ENCODE results near the gene KIF3A.

KIF3A gene

GRCh38 chr5:132667309-132667708, 70.0 kb downstream of the KIF3A start:
- no peak for DNase-seq
- TF ChIP-seq GATA1 (IDR thresholded peaks at IDR 0.05; ENCODE audit: low read depth, low read length) (no peak), POLR2A (IDR thresholded peaks at IDR 0.05; ENCODE audit: low read length) (no peak)

GRCh38 chr5:132666310-132667123, 70.8 kb downstream of the KIF3A start:
- peak; percentile 61 to 84 for DNase-seq
- TF ChIP-seq GATA1 (IDR thresholded peaks at IDR 0.05; ENCODE audit: low read depth, low read length): no peak
- TF ChIP-seq POLR2A (IDR thresholded peaks at IDR 0.05; ENCODE audit: low read length): no peak

- TF ChIP-seq GATA1 (IDR thresholded peaks at IDR 0.05; ENCODE audit: low read depth, low read length): no peak
- no peak for TF ChIP-seq POLR2A (IDR thresholded peaks at IDR 0.05; ENCODE audit: low read length)
- DNase-seq: peak; percentile 25 to 29
Measured at GRCh38 chr5:132665574-132666080, 71.7 kb downstream of the KIF3A start.

GRCh38 chr5:132664696-132665209, 72.6 kb downstream of the KIF3A start:
- no peak for DNase-seq
- TF ChIP-seq GATA1 (IDR thresholded peaks at IDR 0.05; ENCODE audit: low read depth, low read length) (no peak), POLR2A (IDR thresholded peaks at IDR 0.05; ENCODE audit: low read length) (no peak)

GRCh38 chr5:132663771-132664695, 73.3 kb downstream of the KIF3A start:
- peak; percentile 74 to 85 for DNase-seq

GRCh38 chr5:132662925-132663770, 74.2 kb downstream of the KIF3A start:
- TF ChIP-seq POLR2A (IDR thresholded peaks at IDR 0.05; ENCODE audit: low read length) (no peak), GATA1 (IDR thresholded peaks at IDR 0.05; ENCODE audit: low read depth, low read length) (no peak)
- peak; percentile 56 to 68 for DNase-seq

More at GRCh38 chr5:132663771-132664695, 73.3 kb downstream of the KIF3A start:
- TF ChIP-seq GATA1 (IDR thresholded peaks at IDR 0.05; ENCODE audit: low read depth, low read length) (no peak), POLR2A (IDR thresholded peaks at IDR 0.05; ENCODE audit: low read length) (no peak)

GRCh38 chr5:132662004-132662401, 75.3 kb downstream of the KIF3A start:
- DNase-seq: no peak

GRCh38 chr5:132661231-132662003, 75.9 kb downstream of the KIF3A start:
- TF ChIP-seq GATA1 (IDR thresholded peaks at IDR 0.05; ENCODE audit: low read depth, low read length) (no peak), POLR2A (IDR thresholded peaks at IDR 0.05; ENCODE audit: low read length) (no peak)
- DNase-seq: peak; percentile 54 to 55

More at GRCh38 chr5:132662004-132662401, 75.3 kb downstream of the KIF3A start:
- TF ChIP-seq POLR2A (IDR thresholded peaks at IDR 0.05; ENCODE audit: low read length) (no peak), GATA1 (IDR thresholded peaks at IDR 0.05; ENCODE audit: low read depth, low read length) (no peak)

GRCh38 chr5:132659598-132660493, 77.5 kb downstream of the KIF3A start:
- no peak for DNase-seq
- TF ChIP-seq POLR2A (IDR thresholded peaks at IDR 0.05; ENCODE audit: low read length) (no peak), GATA1 (IDR thresholded peaks at IDR 0.05; ENCODE audit: low read depth, low read length) (no peak)

- TF ChIP-seq GATA1 (IDR thresholded peaks at IDR 0.05; ENCODE audit: low read depth, low read length): no peak
- no peak for TF ChIP-seq POLR2A (IDR thresholded peaks at IDR 0.05; ENCODE audit: low read length)
- peak in 1 of 2 experiments; percentile 21 for DNase-seq
Measured at GRCh38 chr5:132658381-132659302, 78.7 kb downstream of the KIF3A start.

Measured in erythroblast (primary cell).